B cell (primary cell): ENCODE results near the gene CNR2. TPM values are rescaled to one million over a fixed set of nuclear protein-coding genes. Genes with fewer than 3 reads are reported as not detected.

Source experiments
- ATAC-seq: fragments of 200-7000 bp; cut with Tn5 transposase; one replicate; pipeline ENCODE4 v1.10.0; 2021; ENCODE audit warnings: low read depth, mild to moderate bottlenecking, moderate number of reproducible peaks, moderate library complexity
- CTCF ChIA-PET: fragments of 350-600 bp; sonication (Branson Sonifier 250); formaldehyde crosslinking; loops from one replicate; lab custom pipeline; 2021; ENCODE audit warnings: antibody characterized with exemption, inconsistent platforms; lab: Charles Lee
- POLR2A ChIA-PET: fragments of 350-600 bp; sonication (Branson Sonifier 250); formaldehyde crosslinking; loops from one replicate; lab custom pipeline; 2021; ENCODE audit warnings: antibody characterized with exemption; lab: Charles Lee
- DNase-seq: peaks from one replicate; pipeline ENCODE4 v3.0.0; 2013
- H2AFZ ChIP-seq: 2 replicates; pipeline ENCODE4 v1.6.1; 2012; ENCODE audit warnings: mild to moderate bottlenecking, low read depth, low read length; ENCODE audit not compliant: insufficient read depth, poor library complexity, severe bottlenecking
- H3K27ac ChIP-seq, 2 donors: 1 replicate in 1 of 2; 2 replicates in 1 of 2; pipeline ENCODE4 v1.5.1; 2012 to 2013; ENCODE audit warnings: low read length in 2 of 2, mild to moderate bottlenecking in 2 of 2, moderate library complexity in 1 of 2
- H3K27me3 ChIP-seq, 4 experiments: fragments of 200-600 bp in 1 of 4; sonication (generic) in 1 of 4; replicated peaks in 1 of 4; 1 replicate in 2 of 4; 2 replicates in 2 of 4; pipeline versions ENCODE4 v1.6.1 to v1.7.0; 2013 to 2016; ENCODE audit warnings: low read length in 3 of 4, mild to moderate bottlenecking in 2 of 4, mixed read lengths in 1 of 4, moderate library complexity in 1 of 4; ENCODE audit not compliant: insufficient read depth in 4 of 4, control insufficient read depth in 3 of 4; ENCODE audit errors: control extremely low read depth in 1 of 4
- H3K36me3 ChIP-seq, 2 experiments: replicated peaks in 1 of 2; 1 replicate in 1 of 2; 2 replicates in 1 of 2; pipeline versions ENCODE4 v1.6.1 to v1.7.1; 2013; ENCODE audit warnings: low read length in 1 of 2; ENCODE audit not compliant: insufficient read depth in 2 of 2, control insufficient read depth in 1 of 2; ENCODE audit errors: control extremely low read depth in 1 of 2, extremely low read depth in 1 of 2
- H3K4me1 ChIP-seq, 2 donors: fragments of 200-600 bp in 1 of 2; sonication (generic) in 1 of 2; 1 replicate in 1 of 2; 2 replicates in 1 of 2; pipeline versions ENCODE4 v1.5.1 to v1.6.1; 2013 to 2017; ENCODE audit warnings: low read length in 2 of 2; ENCODE audit not compliant: control insufficient read depth in 2 of 2, insufficient read depth in 2 of 2
- H3K4me2 ChIP-seq: replicated peaks from 2 replicates; pipeline ENCODE3; 2012; ENCODE audit warnings: mild to moderate bottlenecking, low read depth, low read length; ENCODE audit not compliant: poor library complexity, severe bottlenecking
- H3K4me3 ChIP-seq, 5 experiments: fragments of 200-600 bp in 1 of 5; sonication (generic) in 1 of 5; 1 replicate in 3 of 5; 2 replicates in 2 of 5; pipeline versions ENCODE4 v1.5.1 to v1.7.0; 2011 to 2016; ENCODE audit warnings: low read length in 4 of 5, mild to moderate bottlenecking in 4 of 5, low read depth in 2 of 5, control low read depth in 1 of 5, moderate library complexity in 1 of 5; ENCODE audit not compliant: insufficient read depth in 1 of 5; ENCODE audit errors: control extremely low read depth in 1 of 5, extremely low read depth in 1 of 5
- H3K79me2 ChIP-seq: fragments of 200-600 bp; sonication (generic); one replicate; pipeline ENCODE4 v1.6.0; 2016; ENCODE audit warnings: low read length; ENCODE audit not compliant: control insufficient read depth, insufficient read depth
- H3K9ac ChIP-seq: fragments of 200-600 bp; sonication (generic); 2 replicates; pipeline ENCODE4 v1.6.1; 2017; ENCODE audit warnings: mild to moderate bottlenecking, low read length, moderate library complexity
- H3K9me3 ChIP-seq, 3 donors: one replicate each; pipeline versions ENCODE4 v1.6.1 to v1.7.1; 2013; ENCODE audit warnings: low read length in 2 of 3; ENCODE audit not compliant: control insufficient read depth in 2 of 3, insufficient read depth in 1 of 3; ENCODE audit errors: control extremely low read depth in 1 of 3
- H4K20me1 ChIP-seq: 2 replicates; pipeline ENCODE4 v1.6.0; 2012; ENCODE audit warnings: mild to moderate bottlenecking, low read length; ENCODE audit not compliant: insufficient read depth, control insufficient read depth, poor library complexity, severe bottlenecking
- H3K27ac Mint-ChIP-seq: one replicate; pipeline ENCODE4 v1.8.0; 2021; ENCODE audit warnings: mixed read lengths
- H3K27me3 Mint-ChIP-seq: one replicate; pipeline ENCODE4 v1.8.0; 2021; ENCODE audit warnings: mixed read lengths
- H3K4me1 Mint-ChIP-seq: one replicate; pipeline ENCODE4 v1.8.0; 2021; ENCODE audit warnings: mixed read lengths
- H3K4me3 Mint-ChIP-seq: one replicate; pipeline ENCODE4 v1.8.0; 2021; ENCODE audit warnings: mixed read lengths
- H3K9me3 Mint-ChIP-seq: one replicate; pipeline ENCODE4 v1.8.0; 2022; ENCODE audit warnings: mixed read lengths; ENCODE audit not compliant: insufficient read depth
- EZH2 ChIP-seq: IDR thresholded peaks from 2 replicates; pipeline ENCODE4 v1.6.1; 2012; ENCODE audit warnings: borderline replicate concordance, low read depth, mild to moderate bottlenecking, moderate library complexity, low read length; ENCODE audit not compliant: insufficient read depth, poor library complexity, severe bottlenecking
- WGBS: methylation state at CpG from one replicate; pipeline ENCODE4 v1.1.5; 2013; ENCODE audit warnings: missing lambda C conversion rate; ENCODE audit not compliant: insufficient coverage; 5-methylcytosine and 5-hydroxymethylcytosine counted together
- intact Hi-C: fragments of 100-400 bp; cut with micrococcal nuclease; formaldehyde crosslinking; loops from one replicate; pipeline ENCODE4 v1.10.0; 2022
- polyA plus RNA-seq: library from polyadenylated mRNA; depleted of rRNA; stranded (reverse); fragments of >200 nt; gene quantifications from 2 replicates; pipeline ENCODE4 v1.2.3, GENCODE V29; 2012
- total RNA-seq, 2 donors: library from RNA; stranded (reverse); fragments of 120-200 nt in 1 of 2; gene quantifications; 1 replicate in 1 of 2; 2 replicates in 1 of 2; pipeline versions ENCODE4 v1.2.3 to v1.2.4, GENCODE V29; 2013 to 2022
- TF ChIP-seq, protein P1 (sequence below): fragments of 200-600 bp; IDR thresholded peaks from one replicate; pipeline ENCODE4 v1.8.0; 2022; ENCODE audit warnings: antibody characterized with exemption, mild to moderate bottlenecking

Gene CNR2
- total and polyA plus RNA-seq, 2 donors (not counting 1 experiment from before 2014, with no cell fraction given): 45.6 to 63.4 TPM

DNA sequence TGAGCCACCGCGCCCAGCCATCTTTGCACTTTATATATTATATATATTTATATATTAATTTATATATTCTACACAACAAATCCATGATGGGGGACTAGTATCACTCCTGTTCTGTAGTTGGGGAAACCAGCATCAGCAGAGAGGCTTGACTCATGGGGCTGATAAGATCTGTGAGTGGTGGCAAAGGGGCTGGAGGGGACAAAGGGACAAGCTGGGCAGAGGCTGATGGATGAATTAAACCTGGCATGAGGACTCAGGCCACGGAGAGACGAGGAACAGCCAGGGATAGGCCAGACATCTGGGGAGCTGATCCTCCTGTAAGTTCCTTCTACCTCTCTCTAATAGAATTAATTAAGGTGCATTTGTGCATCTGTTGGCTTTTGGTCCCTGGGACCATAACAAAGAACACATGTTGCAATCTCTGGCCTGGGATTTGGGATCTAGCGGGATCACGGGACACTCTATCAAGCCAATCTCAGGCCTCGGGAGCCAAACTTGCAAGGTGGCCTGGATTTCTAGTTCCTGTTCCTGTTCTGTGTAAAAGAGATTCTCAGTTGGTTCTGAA is 7.6 kb downstream of the CNR2 start:
- CTCF ChIA-PET: interaction anchor here (0.7 to 3.8 kb wide), 3 partner anchors 11 to 123 kb away, joined by 3 to 28 read pairs (median 3); no protein-coding TSS in a partner anchor
- H3K27ac ChIP-seq: peak overlapping the region in 1 of 2 donors; percentile 59
- H3K4me3 ChIP-seq: no peak overlapping the region
- H3K36me3 ChIP-seq: peaks cover 3 to 51% of the 10 kb centered on the region in 2 experiments
- H3K9ac ChIP-seq: no peak overlapping the region
- no peaks in the 10 kb centered on the region for H3K27me3 ChIP-seq
- Mint-ChIP-seq H3K4me1 (peaks cover 84% of the 10 kb centered on the region), H3K27ac (peak overlapping the region; percentile 90), H3K9me3 (no peaks in the 10 kb centered on the region), H3K4me3 (peak overlapping the region; percentile 73), H3K27me3 (no peaks in the 10 kb centered on the region)
- ATAC-seq (no peak), DNase-seq (no peak)
- no peak overlapping the region for H2AFZ ChIP-seq
- H3K4me1 ChIP-seq: peaks cover 85 to 95% of the 10 kb centered on the region in 2 donors
- H3K9me3 ChIP-seq: no peaks in the 10 kb centered on the region
- POLR2A ChIA-PET: interaction anchor here (0.6 kb wide), 1 partner anchor 36 kb away, joined by 3 read pairs; no protein-coding TSS in a partner anchor
- intact Hi-C loops: no loop called here
- WGBS: 83% methylated on average over 3 of the region's 7 CpGs
- peaks cover 84% of the 10 kb centered on the region for H4K20me1 ChIP-seq
- peaks cover 99% of the 10 kb centered on the region for H3K79me2 ChIP-seq
- peak overlapping the region; percentile 45 for H3K4me2 ChIP-seq
- TF ChIP-seq, protein P1, sequence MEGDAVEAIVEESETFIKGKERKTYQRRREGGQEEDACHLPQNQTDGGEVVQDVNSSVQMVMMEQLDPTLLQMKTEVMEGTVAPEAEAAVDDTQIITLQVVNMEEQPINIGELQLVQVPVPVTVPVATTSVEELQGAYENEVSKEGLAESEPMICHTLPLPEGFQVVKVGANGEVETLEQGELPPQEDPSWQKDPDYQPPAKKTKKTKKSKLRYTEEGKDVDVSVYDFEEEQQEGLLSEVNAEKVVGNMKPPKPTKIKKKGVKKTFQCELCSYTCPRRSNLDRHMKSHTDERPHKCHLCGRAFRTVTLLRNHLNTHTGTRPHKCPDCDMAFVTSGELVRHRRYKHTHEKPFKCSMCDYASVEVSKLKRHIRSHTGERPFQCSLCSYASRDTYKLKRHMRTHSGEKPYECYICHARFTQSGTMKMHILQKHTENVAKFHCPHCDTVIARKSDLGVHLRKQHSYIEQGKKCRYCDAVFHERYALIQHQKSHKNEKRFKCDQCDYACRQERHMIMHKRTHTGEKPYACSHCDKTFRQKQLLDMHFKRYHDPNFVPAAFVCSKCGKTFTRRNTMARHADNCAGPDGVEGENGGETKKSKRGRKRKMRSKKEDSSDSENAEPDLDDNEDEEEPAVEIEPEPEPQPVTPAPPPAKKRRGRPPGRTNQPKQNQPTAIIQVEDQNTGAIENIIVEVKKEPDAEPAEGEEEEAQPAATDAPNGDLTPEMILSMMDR: no peak
- TF ChIP-seq EZH2: no peak

DNA sequence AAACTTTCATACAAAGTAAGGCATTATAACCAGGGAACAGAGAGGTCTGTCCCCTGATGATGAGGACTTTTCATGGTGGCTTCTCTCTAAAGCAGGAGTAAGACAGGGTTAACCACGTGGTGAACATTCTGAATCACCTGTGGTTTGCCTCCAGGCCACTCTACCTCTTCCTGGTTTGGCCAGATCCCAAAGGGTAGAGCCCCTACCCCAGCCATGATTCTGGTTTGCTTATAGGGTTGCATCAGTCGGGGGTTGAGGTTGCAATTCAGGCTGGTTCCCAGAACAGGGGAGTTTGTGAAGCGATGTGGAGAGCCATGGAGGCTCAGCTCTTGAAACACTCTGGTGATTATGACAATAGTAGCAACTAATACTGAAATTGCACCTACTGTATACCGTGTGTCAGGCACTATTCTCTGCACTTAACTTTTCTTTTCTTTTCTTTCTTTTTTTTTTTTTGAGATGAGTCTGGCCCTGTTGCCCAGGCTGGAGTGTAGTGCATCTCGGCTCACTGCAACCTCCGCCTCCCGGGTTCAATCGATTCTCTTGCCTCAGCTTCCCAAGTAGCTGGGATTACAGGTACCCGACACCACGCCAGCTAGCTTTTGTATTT is 8.3 kb downstream of the CNR2 start:
- POLR2A ChIA-PET: interaction anchor here (0.6 to 2.0 kb wide), 5 partner anchors 16 to 352 kb away, joined by 3 to 8 read pairs (median 4); no protein-coding TSS in a partner anchor
- Histone ChIP-seq H3K27ac (peak overlapping the region in 1 of 2 donors; percentile 41), H3K4me1 (peaks cover 87 to 95% of the 10 kb centered on the region in 2 donors), H3K36me3 (peaks cover 3 to 47% of the 10 kb centered on the region in 2 experiments), H3K4me3 (no peak overlapping the region), H3K27me3 (no peaks in the 10 kb centered on the region), H3K9me3 (no peaks in the 10 kb centered on the region), H3K4me2 (peak overlapping the region; percentile 53), H3K9ac (no peak overlapping the region), H2AFZ (no peak overlapping the region), H4K20me1 (peaks cover 90% of the 10 kb centered on the region), H3K79me2 (peaks cover 99% of the 10 kb centered on the region)
- no peak for TF ChIP-seq EZH2
- TF ChIP-seq, protein P1: no peak
- CTCF ChIA-PET: interaction anchor here (0.9 to 2.7 kb wide), 4 partner anchors 9 to 94 kb away, joined by 3 to 21 read pairs (median 12); partner anchors contain the start of gene CNR2
- no peaks in the 10 kb centered on the region for H3K9me3 Mint-ChIP-seq
- DNase-seq (no peak), ATAC-seq (no peak)
- intact Hi-C loops: no loop called here
- H3K27me3 Mint-ChIP-seq: no peaks in the 10 kb centered on the region
- 87% methylated on average over 4 of the region's 10 CpGs for WGBS
- H3K4me3 Mint-ChIP-seq: peak overlapping the region; percentile 61
- peak overlapping the region; percentile 76 for H3K27ac Mint-ChIP-seq
- peaks cover 85% of the 10 kb centered on the region for H3K4me1 Mint-ChIP-seq
